NCI-H748 treated with DMSO at 0.1 percent for 48 hours (cell line): Measurements from ENCODE around the gene TMOD1.

Experiments used
- DNase-seq: peaks from one replicate; lab custom pipeline; 2025; lab: John Stamatoyannopoulos, UW

Gene TMOD1

GRCh38 chr9:97548819-97549540, 47.5 kb downstream of the TMOD1 start:
- DNase-seq: no peak

GRCh38 chr9:97550386-97550785, 48.9 kb downstream of the TMOD1 start:
- no peak for DNase-seq

GRCh38 chr9:97551308-97551707, 49.8 kb downstream of the TMOD1 start:
- DNase-seq: no peak

- no peak for DNase-seq
These were observed 51.7 kb downstream of the TMOD1 start for GRCh38 chr9:97553141-97553540.

- no peak for DNase-seq
These were observed 52.4 kb downstream of the TMOD1 start for GRCh38 chr9:97553841-97554240.

- no peak for DNase-seq
These were observed 53.2 kb downstream of the TMOD1 start for GRCh38 chr9:97554566-97555075.

- DNase-seq: no peak
These were observed 53.7 kb downstream of the TMOD1 start for GRCh38 chr9:97555164-97555563.

- no peak for DNase-seq
These were observed 54.7 kb downstream of the TMOD1 start for GRCh38 chr9:97556036-97556720.

- no peak for DNase-seq
These were observed 55.5 kb downstream of the TMOD1 start for GRCh38 chr9:97556721-97557605.

- no peak for DNase-seq
These were observed 56.2 kb downstream of the TMOD1 start for GRCh38 chr9:97557606-97558095.

GRCh38 chr9:97558701-97559101, 57.2 kb downstream of the TMOD1 start:
- DNase-seq: no peak

- DNase-seq: no peak
These were observed 57.6 kb downstream of the TMOD1 start for GRCh38 chr9:97559111-97559514.

GRCh38 chr9:97560154-97560553, 58.7 kb downstream of the TMOD1 start:
- DNase-seq: no peak

- no peak for DNase-seq
These were observed 59.4 kb downstream of the TMOD1 start for GRCh38 chr9:97560851-97561250.

GRCh38 chr9:97561501-97561900, 60.0 kb downstream of the TMOD1 start:
- no peak for DNase-seq

GRCh38 chr9:97562542-97562941, 61.1 kb downstream of the TMOD1 start:
- DNase-seq: no peak

GRCh38 chr9:97563458-97564135, 62.1 kb downstream of the TMOD1 start:
- no peak for DNase-seq

- DNase-seq: no peak
These were observed 63.1 kb downstream of the TMOD1 start for GRCh38 chr9:97564291-97565175.

- no peak for DNase-seq
These were observed 63.8 kb downstream of the TMOD1 start for GRCh38 chr9:97565262-97565661.

GRCh38 chr9:97567182-97567893, 65.9 kb downstream of the TMOD1 start:
- no peak for DNase-seq
